Smooth muscle cell (in vitro differentiated cells): Measurements from ENCODE around the gene DDI2. TPM values are rescaled to one million over a fixed set of nuclear protein-coding genes. Genes with fewer than 3 reads are reported as not detected.

Experiments
- DNase-seq: peaks from one replicate; lab custom pipeline; 2025; ENCODE audit not compliant: unreplicated experiment; lab: John Stamatoyannopoulos, UW
- H2AFZ ChIP-seq: fragments of 200-600 bp; sonication (generic); 2 replicates; pipeline ENCODE4 v1.6.0; 2016; ENCODE audit warnings: antibody characterized with exemption, low read depth, mild to moderate bottlenecking
- H3F3A ChIP-seq: fragments of 200-600 bp; sonication (generic); 2 replicates; pipeline ENCODE4 v1.6.0; 2017; ENCODE audit warnings: antibody characterized with exemption, low read depth
- H3K27ac ChIP-seq: fragments of 200-600 bp; sonication (generic); 2 replicates; pipeline ENCODE4 v1.5.1; 2016; ENCODE audit warnings: low read depth, mild to moderate bottlenecking
- H3K27me3 ChIP-seq: fragments of 200-600 bp; sonication (generic); 2 replicates; pipeline ENCODE4 v1.6.1; 2016; ENCODE audit warnings: low read depth, mild to moderate bottlenecking
- H3K36me3 ChIP-seq: fragments of 200-600 bp; sonication (generic); 2 replicates; pipeline ENCODE4 v1.5.1; 2016; ENCODE audit warnings: low read depth
- H3K4me1 ChIP-seq: fragments of 200-600 bp; sonication (generic); 2 replicates; pipeline ENCODE4 v1.5.1; 2016; ENCODE audit warnings: low read depth
- H3K4me2 ChIP-seq: fragments of 200-600 bp; sonication (generic); 2 replicates; pipeline ENCODE4 v1.6.0; 2016; ENCODE audit warnings: mild to moderate bottlenecking
- H3K4me3 ChIP-seq: fragments of 200-600 bp; sonication (generic); 2 replicates; pipeline ENCODE4 v1.5.1; 2016; ENCODE audit warnings: mild to moderate bottlenecking
- H3K79me2 ChIP-seq: fragments of 200-600 bp; sonication (generic); 2 replicates; pipeline ENCODE4 v1.6.0; 2016; ENCODE audit warnings: low read depth, mild to moderate bottlenecking
- H3K9ac ChIP-seq: fragments of 200-600 bp; sonication (generic); 2 replicates; pipeline ENCODE4 v1.6.0; 2016; ENCODE audit warnings: low read depth
- H3K9me3 ChIP-seq: fragments of 200-600 bp; sonication (generic); replicated peaks from 2 replicates; pipeline ENCODE4 v1.5.1; 2016; ENCODE audit warnings: low read depth
- H4K20me1 ChIP-seq: fragments of 200-600 bp; sonication (generic); 2 replicates; pipeline ENCODE4 v1.6.0; 2016; ENCODE audit warnings: low read depth
- CTCF ChIP-seq: fragments of 200-600 bp; sonication (generic); IDR thresholded peaks from 2 replicates; pipeline ENCODE4 v1.5.1; 2017; ENCODE audit warnings: borderline replicate concordance, mild to moderate bottlenecking, antibody characterized with exemption; ENCODE audit not compliant: insufficient read depth, poor library complexity, severe bottlenecking
- WGBS: methylation state at CpG from one replicate; pipeline ENCODE4 v1.1.7; 2016; ENCODE audit warnings: low lambda C conversion rate; 5-methylcytosine and 5-hydroxymethylcytosine counted together
- polyA plus RNA-seq: library from polyadenylated mRNA; unstranded; fragments of >200 nt; fragmentation: Nextera tagmentation; extraction: Ambion mirVana; gene quantifications from 2 replicates; pipeline ENCODE4 v1.2.1, GENCODE V29; 2016
- total RNA-seq: library from RNA; depleted of rRNA; stranded (reverse); fragments of >200 nt; gene quantifications from 2 replicates; pipeline ENCODE4 v1.2.3, GENCODE V29; 2014

The DDI2 gene
- total and polyA plus RNA-seq, 2 experiments from 2014 or later: 3.5 to 10.9 TPM

GRCh38 chr1:15680561-15681348 lies 63.5 kb downstream of the DDI2 start:
- 85% methylated on average over 7 of the region's 7 CpGs for WGBS
- peak overlapping the region; percentile 93 for H3K27ac ChIP-seq
- H3K9ac ChIP-seq: peak overlapping the region; percentile 71
- no peaks in the 10 kb centered on the region for H3K27me3 ChIP-seq
- peaks cover 9% of the 10 kb centered on the region for H4K20me1 ChIP-seq
- no peak for DNase-seq
- peaks cover 10% of the 10 kb centered on the region for H3K4me1 ChIP-seq
- H3K36me3 ChIP-seq: no peaks in the 10 kb centered on the region
- no peak overlapping the region for H2AFZ ChIP-seq
- no peaks in the 10 kb centered on the region for H3K9me3 ChIP-seq
- peaks cover 12% of the 10 kb centered on the region for H3F3A ChIP-seq
- TF ChIP-seq CTCF: no peak
- peak overlapping the region; percentile 23 for H3K4me2 ChIP-seq
- H3K79me2 ChIP-seq: peaks cover 13% of the 10 kb centered on the region
- H3K4me3 ChIP-seq: no peak overlapping the region

GRCh38 chr1:15681349-15682292 lies 64.4 kb downstream of the DDI2 start:
- Histone ChIP-seq H3K4me1 (peaks cover 10% of the 10 kb centered on the region), H3K9ac (no peak overlapping the region), H3K9me3 (no peaks in the 10 kb centered on the region), H3K4me3 (no peak overlapping the region), H4K20me1 (peaks cover 17% of the 10 kb centered on the region), H3F3A (peaks cover 12% of the 10 kb centered on the region), H3K27ac (peak overlapping the region; percentile 93), H3K27me3 (no peaks in the 10 kb centered on the region), H3K4me2 (peak overlapping the region; percentile 13), H3K36me3 (no peaks in the 10 kb centered on the region), H3K79me2 (peaks cover 22% of the 10 kb centered on the region), H2AFZ (no peak overlapping the region)
- no peak for DNase-seq
- WGBS: 95% methylated on average over 12 of the region's 12 CpGs
- TF ChIP-seq CTCF: no peak

GRCh38 chr1:15682936-15683341 lies 65.7 kb downstream of the DDI2 start:
- Histone ChIP-seq H4K20me1 (peaks cover 31% of the 10 kb centered on the region), H3K9me3 (no peaks in the 10 kb centered on the region), H3K79me2 (peaks cover 35% of the 10 kb centered on the region), H3K36me3 (no peaks in the 10 kb centered on the region), H3K9ac (no peak overlapping the region), H3K27ac (peak overlapping the region; percentile 15), H3K4me3 (no peak overlapping the region), H3K27me3 (no peaks in the 10 kb centered on the region), H3K4me1 (peaks cover 10% of the 10 kb centered on the region), H3K4me2 (no peak overlapping the region), H3F3A (peaks cover 12% of the 10 kb centered on the region), H2AFZ (no peak overlapping the region)
- TF ChIP-seq CTCF: no peak
- DNase-seq: no peak
- 94% methylated on average over 4 of the region's 4 CpGs for WGBS
